Erythroblast (primary cell): Measurements from ENCODE around the gene AMPD2.

ENCODE experiments used
- GATA1 ChIP-seq: IDR thresholded peaks from 2 replicates; pipeline ENCODE4 v1.6.1; 2011; ENCODE audit warnings: low read depth, mild to moderate bottlenecking, control low read depth, low read length, moderate library complexity
- POLR2A ChIP-seq: IDR thresholded peaks from 2 replicates; pipeline ENCODE4 v1.6.1; 2011; ENCODE audit warnings: mild to moderate bottlenecking, low read length

DNA sequence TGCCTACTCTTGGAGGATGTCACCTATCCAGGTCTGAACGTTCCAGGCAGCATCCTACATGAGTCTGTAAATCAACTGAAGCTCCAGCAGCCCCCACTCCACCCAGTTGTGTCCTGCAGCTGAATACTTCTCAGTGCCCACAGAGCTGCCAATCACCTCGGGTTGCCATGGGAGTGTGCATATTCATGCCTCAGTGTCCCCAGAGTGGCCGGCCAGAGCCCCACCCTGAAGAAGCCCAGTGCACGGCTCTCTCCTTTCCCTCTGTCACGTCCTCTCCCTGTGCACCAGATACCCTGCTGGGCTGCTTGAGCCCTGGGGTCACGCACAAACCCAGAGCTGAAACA is 20.2 kb downstream of the AMPD2 start:
- TF ChIP-seq POLR2A, result no peak
- no peak for TF ChIP-seq GATA1
